NCI-H82 treated with DMSO at 0.1 percent for 48 hours (cell line): ENCODE measurements around the gene KRT6A.

Source experiments
- DNase-seq: peaks from one replicate; lab custom pipeline; 2025; ENCODE audit not compliant: unreplicated experiment; lab: John Stamatoyannopoulos, UW

KRT6A gene

GRCh38 chr12:52493172-52493571 is at the start of gene KRT6A:
TSS of gene KRT6A (minus strand) at chr12:52493257. CDS start at chr12:52493188, 69 bp downstream.
- no peak for DNase-seq

GRCh38 chr12:52542157-52542556 is 49.1 kb upstream of the KRT6A start:
- no peak for DNase-seq

GRCh38 chr12:52541709-52542108 is 48.7 kb upstream of the KRT6A start:
- no peak for DNase-seq

GRCh38 chr12:52540531-52540930 is 47.5 kb upstream of the KRT6A start:
- DNase-seq: no peak

- DNase-seq: no peak
These were observed 46.7 kb upstream of the KRT6A start for GRCh38 chr12:52539821-52540173.

- no peak for DNase-seq
These were observed 46.2 kb upstream of the KRT6A start for GRCh38 chr12:52539083-52539820.

GRCh38 chr12:52537101-52537500 is 44.0 kb upstream of the KRT6A start:
- DNase-seq: no peak

- DNase-seq: no peak
These were observed 42.5 kb upstream of the KRT6A start for GRCh38 chr12:52535574-52535973.

- DNase-seq: no peak
These were observed 41.4 kb upstream of the KRT6A start for GRCh38 chr12:52534482-52534881.

- no peak for DNase-seq
These were observed 40.8 kb upstream of the KRT6A start for GRCh38 chr12:52533686-52534470.

- no peak for DNase-seq
These were observed 39.6 kb upstream of the KRT6A start for GRCh38 chr12:52532636-52533035.

- no peak for DNase-seq
These were observed 38.7 kb upstream of the KRT6A start for GRCh38 chr12:52531566-52532300.

- no peak for DNase-seq
These were observed 37.8 kb upstream of the KRT6A start for GRCh38 chr12:52530905-52531304.

GRCh38 chr12:52530366-52530765 is 37.3 kb upstream of the KRT6A start:
- no peak for DNase-seq

GRCh38 chr12:52529846-52530245 is 36.8 kb upstream of the KRT6A start:
- DNase-seq: no peak

- DNase-seq: no peak
These were observed 36.4 kb upstream of the KRT6A start for GRCh38 chr12:52529417-52529816.

GRCh38 chr12:52528641-52529143 is 35.6 kb upstream of the KRT6A start:
- DNase-seq: no peak

GRCh38 chr12:52527121-52527800 is 34.2 kb upstream of the KRT6A start:
- DNase-seq: no peak

GRCh38 chr12:52526511-52526951 is 33.5 kb upstream of the KRT6A start:
- DNase-seq: no peak

- DNase-seq: no peak
These were observed 32.8 kb upstream of the KRT6A start for GRCh38 chr12:52525661-52526499.
